HepG2 (cell line): ENCODE data around the gene PAM16. TPM values are rescaled to one million over a fixed set of nuclear protein-coding genes. Genes with fewer than 3 reads are reported as not detected.
A peak's percentile ranks its signal among the peaks of the same experiment; 100 is the strongest.

Source experiments
- AHR ChIP-seq: IDR thresholded peaks from 2 replicates; pipeline ENCODE4 v1.6.1; 2018; ENCODE audit warnings: missing genetic modification reagents, missing compliant biosample characterization
- MEIS1 ChIP-seq: sonication (generic); formaldehyde crosslinking; IDR thresholded peaks from 2 replicates; pipeline ENCODE4 v1.9.0; 2021; ENCODE audit warnings: mild to moderate bottlenecking, missing genetic modification reagents, moderate library complexity, borderline replicate concordance
- TBP ChIP-seq: sonication (generic); formaldehyde crosslinking; IDR thresholded peaks from 2 replicates; pipeline ENCODE4 v1.5.0; 2020; ENCODE audit warnings: missing genetic modification reagents
- ZNF441 ChIP-seq: sonication (generic); formaldehyde crosslinking; IDR thresholded peaks from 2 replicates; pipeline ENCODE4 v1.7.0; 2021; ENCODE audit warnings: missing genetic modification reagents, borderline replicate concordance
- ZNF841 ChIP-seq: sonication (generic); formaldehyde crosslinking; IDR thresholded peaks from 2 replicates; pipeline ENCODE4 v1.8.1; 2023; ENCODE audit warnings: missing genetic modification reagents, borderline replicate concordance
- polyA plus RNA-seq, 8 experiments: library from polyadenylated mRNA; depleted of rRNA in 3 of 8; stranded (reverse) in 7 of 8; unstranded in 1 of 8; fragments of >200 nt; fragmentation: Illumina TruSeq in 4 of 8; extraction: Trizol in 4 of 8; gene quantifications; 2 replicates each; pipeline versions ENCODE4 v1.2.1 to v1.2.3, GENCODE V29; 2011 to 2016; ENCODE audit warnings: low read depth in 4 of 8, missing spikeins in 1 of 8, mixed read lengths in 1 of 8; ENCODE audit not compliant: insufficient read depth in 1 of 8
- total RNA-seq, 5 experiments: library from RNA; depleted of rRNA; stranded (reverse); fragments of >200 nt; fragmentation: Illumina TruSeq; extraction: Trizol; gene quantifications; 2 replicates each; pipeline ENCODE4 v1.2.3, GENCODE V29; 2016; ENCODE audit warnings: low read depth in 1 of 5
- TF ChIP-seq, protein P1 (sequence below): sonication (generic); formaldehyde crosslinking; IDR thresholded peaks from 2 replicates; pipeline ENCODE4 v1.5.0; 2020; ENCODE audit warnings: mild to moderate bottlenecking, missing genetic modification reagents, borderline replicate concordance
- TF ChIP-seq, protein P2 (sequence below), 2 experiments: sonication (generic) in 1 of 2; formaldehyde crosslinking in 1 of 2; IDR thresholded peaks; 2 replicates each; pipeline versions ENCODE4 v1.4.0 to v1.6.1; 2016 to 2020; ENCODE audit warnings: borderline replicate concordance in 1 of 2, low read depth in 1 of 2, mild to moderate bottlenecking in 1 of 2, missing genetic modification reagents in 1 of 2
- TF ChIP-seq, protein P3 (sequence below): sonication (generic); formaldehyde crosslinking; IDR thresholded peaks from 2 replicates; pipeline ENCODE4 v1.4.0; 2020; ENCODE audit warnings: low read depth, mild to moderate bottlenecking, missing genetic modification reagents
- TF ChIP-seq, protein P4 (sequence below): sonication (generic); formaldehyde crosslinking; IDR thresholded peaks from 2 replicates; pipeline ENCODE4 v1.5.0; 2020; ENCODE audit warnings: mild to moderate bottlenecking, missing genetic modification reagents
- TF ChIP-seq, protein P5 (sequence below): sonication (generic); formaldehyde crosslinking; IDR thresholded peaks from 2 replicates; pipeline ENCODE4 v1.9.0; 2021; ENCODE audit warnings: missing genetic modification reagents, borderline replicate concordance

PAM16 gene
- total and polyA plus RNA-seq, 2 of the 13 experiments (the other 11 are each of a cell fraction or from before 2014, with no cell fraction given): 51.5 to 51.8 TPM

DNA sequence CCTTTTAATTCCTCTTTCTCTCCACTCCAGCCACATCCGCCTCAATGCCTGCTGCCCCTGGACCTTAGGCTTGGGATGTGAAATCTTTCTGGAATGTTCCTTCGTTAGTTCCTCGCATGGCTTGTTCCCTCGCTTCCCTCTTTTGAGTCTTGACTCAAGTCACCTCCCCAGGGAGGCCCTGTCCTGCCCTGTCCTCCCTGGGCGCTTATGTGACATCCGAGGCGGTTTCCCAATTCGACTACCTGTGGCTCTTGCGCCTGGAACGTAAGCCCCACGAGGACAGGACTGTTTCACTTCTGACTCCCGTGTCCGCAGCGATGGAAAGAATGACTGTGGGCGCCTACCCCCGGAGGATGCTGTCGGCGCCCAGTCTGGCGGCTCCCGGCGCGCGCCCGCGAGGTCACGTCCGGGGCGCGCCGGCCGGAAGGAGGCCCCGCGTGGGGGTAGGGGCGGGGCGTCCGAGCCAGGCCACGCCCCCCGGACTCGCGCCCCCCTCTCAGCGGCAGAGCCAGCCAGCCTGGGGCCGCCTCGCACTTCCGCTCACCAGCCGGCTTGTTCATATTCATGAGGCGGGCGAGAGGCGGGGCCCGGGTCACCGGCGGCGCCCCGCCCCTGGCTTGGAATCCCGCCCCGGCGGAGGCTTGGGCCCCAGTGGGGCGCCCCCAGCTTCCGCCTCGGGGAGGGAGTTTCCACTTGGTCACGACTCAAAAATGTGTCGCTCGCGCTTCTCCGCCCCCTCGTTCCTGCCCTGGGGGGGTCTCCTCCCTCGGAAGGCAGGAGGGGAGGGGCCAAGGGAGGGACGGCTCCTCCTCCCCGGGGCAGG is 43.7 kb downstream of the PAM16 start (continued):
- no peak for TF ChIP-seq ZNF841 (CRISPR knock-in tag)
- TF ChIP-seq, protein P1, sequence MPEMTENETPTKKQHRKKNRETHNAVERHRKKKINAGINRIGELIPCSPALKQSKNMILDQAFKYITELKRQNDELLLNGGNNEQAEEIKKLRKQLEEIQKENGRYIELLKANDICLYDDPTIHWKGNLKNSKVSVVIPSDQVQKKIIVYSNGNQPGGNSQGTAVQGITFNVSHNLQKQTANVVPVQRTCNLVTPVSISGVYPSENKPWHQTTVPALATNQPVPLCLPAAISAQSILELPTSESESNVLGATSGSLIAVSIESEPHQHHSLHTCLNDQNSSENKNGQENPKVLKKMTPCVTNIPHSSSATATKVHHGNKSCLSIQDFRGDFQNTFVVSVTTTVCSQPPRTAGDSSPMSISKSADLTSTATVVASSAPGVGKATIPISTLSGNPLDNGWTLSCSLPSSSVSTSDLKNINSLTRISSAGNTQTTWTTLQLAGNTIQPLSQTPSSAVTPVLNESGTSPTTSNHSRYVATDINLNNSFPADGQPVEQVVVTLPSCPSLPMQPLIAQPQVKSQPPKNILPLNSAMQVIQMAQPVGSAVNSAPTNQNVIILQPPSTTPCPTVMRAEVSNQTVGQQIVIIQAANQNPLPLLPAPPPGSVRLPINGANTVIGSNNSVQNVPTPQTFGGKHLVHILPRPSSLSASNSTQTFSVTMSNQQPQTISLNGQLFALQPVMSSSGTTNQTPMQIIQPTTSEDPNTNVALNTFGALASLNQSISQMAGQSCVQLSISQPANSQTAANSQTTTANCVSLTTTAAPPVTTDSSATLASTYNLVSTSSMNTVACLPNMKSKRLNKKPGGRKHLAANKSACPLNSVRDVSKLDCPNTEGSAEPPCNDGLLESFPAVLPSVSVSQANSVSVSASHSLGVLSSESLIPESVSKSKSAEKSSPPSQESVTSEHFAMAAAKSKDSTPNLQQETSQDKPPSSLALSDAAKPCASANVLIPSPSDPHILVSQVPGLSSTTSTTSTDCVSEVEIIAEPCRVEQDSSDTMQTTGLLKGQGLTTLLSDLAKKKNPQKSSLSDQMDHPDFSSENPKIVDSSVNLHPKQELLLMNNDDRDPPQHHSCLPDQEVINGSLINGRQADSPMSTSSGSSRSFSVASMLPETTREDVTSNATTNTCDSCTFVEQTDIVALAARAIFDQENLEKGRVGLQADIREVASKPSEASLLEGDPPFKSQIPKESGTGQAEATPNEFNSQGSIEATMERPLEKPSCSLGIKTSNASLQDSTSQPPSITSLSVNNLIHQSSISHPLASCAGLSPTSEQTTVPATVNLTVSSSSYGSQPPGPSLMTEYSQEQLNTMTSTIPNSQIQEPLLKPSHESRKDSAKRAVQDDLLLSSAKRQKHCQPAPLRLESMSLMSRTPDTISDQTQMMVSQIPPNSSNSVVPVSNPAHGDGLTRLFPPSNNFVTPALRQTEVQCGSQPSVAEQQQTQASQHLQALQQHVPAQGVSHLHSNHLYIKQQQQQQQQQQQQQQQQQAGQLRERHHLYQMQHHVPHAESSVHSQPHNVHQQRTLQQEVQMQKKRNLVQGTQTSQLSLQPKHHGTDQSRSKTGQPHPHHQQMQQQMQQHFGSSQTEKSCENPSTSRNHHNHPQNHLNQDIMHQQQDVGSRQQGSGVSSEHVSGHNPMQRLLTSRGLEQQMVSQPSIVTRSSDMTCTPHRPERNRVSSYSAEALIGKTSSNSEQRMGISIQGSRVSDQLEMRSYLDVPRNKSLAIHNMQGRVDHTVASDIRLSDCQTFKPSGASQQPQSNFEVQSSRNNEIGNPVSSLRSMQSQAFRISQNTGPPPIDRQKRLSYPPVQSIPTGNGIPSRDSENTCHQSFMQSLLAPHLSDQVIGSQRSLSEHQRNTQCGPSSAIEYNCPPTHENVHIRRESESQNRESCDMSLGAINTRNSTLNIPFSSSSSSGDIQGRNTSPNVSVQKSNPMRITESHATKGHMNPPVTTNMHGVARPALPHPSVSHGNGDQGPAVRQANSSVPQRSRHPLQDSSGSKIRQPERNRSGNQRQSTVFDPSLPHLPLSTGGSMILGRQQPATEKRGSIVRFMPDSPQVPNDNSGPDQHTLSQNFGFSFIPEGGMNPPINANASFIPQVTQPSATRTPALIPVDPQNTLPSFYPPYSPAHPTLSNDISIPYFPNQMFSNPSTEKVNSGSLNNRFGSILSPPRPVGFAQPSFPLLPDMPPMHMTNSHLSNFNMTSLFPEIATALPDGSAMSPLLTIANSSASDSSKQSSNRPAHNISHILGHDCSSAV (CRISPR knock-in tag): no peak
- TF ChIP-seq, protein P2, sequence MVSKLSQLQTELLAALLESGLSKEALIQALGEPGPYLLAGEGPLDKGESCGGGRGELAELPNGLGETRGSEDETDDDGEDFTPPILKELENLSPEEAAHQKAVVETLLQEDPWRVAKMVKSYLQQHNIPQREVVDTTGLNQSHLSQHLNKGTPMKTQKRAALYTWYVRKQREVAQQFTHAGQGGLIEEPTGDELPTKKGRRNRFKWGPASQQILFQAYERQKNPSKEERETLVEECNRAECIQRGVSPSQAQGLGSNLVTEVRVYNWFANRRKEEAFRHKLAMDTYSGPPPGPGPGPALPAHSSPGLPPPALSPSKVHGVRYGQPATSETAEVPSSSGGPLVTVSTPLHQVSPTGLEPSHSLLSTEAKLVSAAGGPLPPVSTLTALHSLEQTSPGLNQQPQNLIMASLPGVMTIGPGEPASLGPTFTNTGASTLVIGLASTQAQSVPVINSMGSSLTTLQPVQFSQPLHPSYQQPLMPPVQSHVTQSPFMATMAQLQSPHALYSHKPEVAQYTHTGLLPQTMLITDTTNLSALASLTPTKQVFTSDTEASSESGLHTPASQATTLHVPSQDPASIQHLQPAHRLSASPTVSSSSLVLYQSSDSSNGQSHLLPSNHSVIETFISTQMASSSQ (IDR thresholded peaks at IDR 0.05; ENCODE audit: low read depth): no peak
- TF ChIP-seq, protein P2 (CRISPR knock-in tag; IDR thresholded peaks at IDR 0.05; ENCODE audit: borderline replicate concordance): 0 out of 2 replicates have a peak, but pooled peaks have one; percentile 36
- TF ChIP-seq AHR: no peak
- no peak for TF ChIP-seq ZNF441 (CRISPR knock-in tag)
- TF ChIP-seq, protein P3, sequence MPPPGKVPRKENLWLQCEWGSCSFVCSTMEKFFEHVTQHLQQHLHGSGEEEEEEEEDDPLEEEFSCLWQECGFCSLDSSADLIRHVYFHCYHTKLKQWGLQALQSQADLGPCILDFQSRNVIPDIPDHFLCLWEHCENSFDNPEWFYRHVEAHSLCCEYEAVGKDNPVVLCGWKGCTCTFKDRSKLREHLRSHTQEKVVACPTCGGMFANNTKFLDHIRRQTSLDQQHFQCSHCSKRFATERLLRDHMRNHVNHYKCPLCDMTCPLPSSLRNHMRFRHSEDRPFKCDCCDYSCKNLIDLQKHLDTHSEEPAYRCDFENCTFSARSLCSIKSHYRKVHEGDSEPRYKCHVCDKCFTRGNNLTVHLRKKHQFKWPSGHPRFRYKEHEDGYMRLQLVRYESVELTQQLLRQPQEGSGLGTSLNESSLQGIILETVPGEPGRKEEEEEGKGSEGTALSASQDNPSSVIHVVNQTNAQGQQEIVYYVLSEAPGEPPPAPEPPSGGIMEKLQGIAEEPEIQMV (CRISPR knock-in tag): no peak
- TF ChIP-seq TBP (CRISPR knock-in tag): no peak
- TF ChIP-seq, protein P4, sequence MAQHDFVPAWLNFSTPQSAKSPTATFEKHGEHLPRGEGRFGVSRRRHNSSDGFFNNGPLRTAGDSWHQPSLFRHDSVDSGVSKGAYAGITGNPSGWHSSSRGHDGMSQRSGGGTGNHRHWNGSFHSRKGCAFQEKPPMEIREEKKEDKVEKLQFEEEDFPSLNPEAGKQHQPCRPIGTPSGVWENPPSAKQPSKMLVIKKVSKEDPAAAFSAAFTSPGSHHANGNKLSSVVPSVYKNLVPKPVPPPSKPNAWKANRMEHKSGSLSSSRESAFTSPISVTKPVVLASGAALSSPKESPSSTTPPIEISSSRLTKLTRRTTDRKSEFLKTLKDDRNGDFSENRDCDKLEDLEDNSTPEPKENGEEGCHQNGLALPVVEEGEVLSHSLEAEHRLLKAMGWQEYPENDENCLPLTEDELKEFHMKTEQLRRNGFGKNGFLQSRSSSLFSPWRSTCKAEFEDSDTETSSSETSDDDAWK: no peak
- TF ChIP-seq MEIS1 (CRISPR knock-in tag): no peak
- TF ChIP-seq, protein P5, sequence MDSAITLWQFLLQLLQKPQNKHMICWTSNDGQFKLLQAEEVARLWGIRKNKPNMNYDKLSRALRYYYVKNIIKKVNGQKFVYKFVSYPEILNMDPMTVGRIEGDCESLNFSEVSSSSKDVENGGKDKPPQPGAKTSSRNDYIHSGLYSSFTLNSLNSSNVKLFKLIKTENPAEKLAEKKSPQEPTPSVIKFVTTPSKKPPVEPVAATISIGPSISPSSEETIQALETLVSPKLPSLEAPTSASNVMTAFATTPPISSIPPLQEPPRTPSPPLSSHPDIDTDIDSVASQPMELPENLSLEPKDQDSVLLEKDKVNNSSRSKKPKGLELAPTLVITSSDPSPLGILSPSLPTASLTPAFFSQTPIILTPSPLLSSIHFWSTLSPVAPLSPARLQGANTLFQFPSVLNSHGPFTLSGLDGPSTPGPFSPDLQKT: no peak
